H1 (cell line): Measurements from ENCODE around the gene CPSF4. TPM values are rescaled to one million over a fixed set of nuclear protein-coding genes. Genes with fewer than 3 reads are reported as not detected.

Experiments
- CBX8 ChIP-seq: fragments of 300-800, 300-1000 bp; sonication (generic); IDR thresholded peaks from 2 replicates; pipeline ENCODE4 v1.7.1; 2016; ENCODE audit warnings: low read depth, low read length, borderline replicate concordance
- EGR1 ChIP-seq: IDR thresholded peaks from 2 replicates; pipeline ENCODE4 v1.6.1; 2011; ENCODE audit warnings: low read depth, low read length, borderline replicate concordance
- HDAC2 ChIP-seq, 2 experiments: fragments of 300-600 bp in 1 of 2; sonication (generic) in 1 of 2; IDR thresholded peaks; 2 replicates each; pipeline ENCODE4 v1.6.1; 2011 to 2012; ENCODE audit warnings: low read depth in 2 of 2, low read length in 2 of 2, mild to moderate bottlenecking in 2 of 2, moderate library complexity in 2 of 2, borderline replicate concordance in 1 of 2, inconsistent platforms in 1 of 2
- HDAC6 ChIP-seq: IDR thresholded peaks from one replicate; pipeline ENCODE4 v1.7.1; 2012; ENCODE audit warnings: low read depth, mild to moderate bottlenecking, inconsistent platforms, low read length, moderate library complexity
- POLR2AphosphoS5 ChIP-seq: IDR thresholded peaks from 2 replicates; pipeline ENCODE4 v1.6.1; 2011; ENCODE audit warnings: low read depth, low read length
- SAP30 ChIP-seq: fragments of 300-600 bp; sonication (generic); IDR thresholded peaks from 2 replicates; pipeline ENCODE4 v1.7.1; 2012; ENCODE audit warnings: low read length, moderate library complexity, mild to moderate bottlenecking, inconsistent platforms; ENCODE audit not compliant: insufficient read depth, insufficient replicate concordance
- polyA plus RNA-seq, 7 experiments: library from polyadenylated mRNA; depleted of rRNA in 3 of 7; stranded (reverse) in 5 of 7; unstranded in 2 of 7; fragments of >200 nt in 5 of 7; fragments of 200-250 nt in 2 of 7; gene quantifications; 1 replicate in 5 of 7; 2 replicates in 1 of 7; 4 replicates in 1 of 7; pipeline versions ENCODE4 v1.2.1 to v1.2.3, GENCODE V29; 2011 to 2013; ENCODE audit warnings: missing spikeins in 2 of 7, mixed read lengths in 2 of 7
- total RNA-seq: library from RNA; stranded (reverse); fragmentation: NEBNext Ultra II Directional; extraction: Animal tissue kit (Norgen Biotek cat#: 25700); gene quantifications from 2 replicates; pipeline ENCODE4 v1.2.1, GENCODE V29; 2021

The CPSF4 gene
- total and polyA plus RNA-seq, 2 of the 8 experiments (the other 6 are each of a cell fraction or from before 2014, with no cell fraction given) = 77.5 to 103 TPM

DNA sequence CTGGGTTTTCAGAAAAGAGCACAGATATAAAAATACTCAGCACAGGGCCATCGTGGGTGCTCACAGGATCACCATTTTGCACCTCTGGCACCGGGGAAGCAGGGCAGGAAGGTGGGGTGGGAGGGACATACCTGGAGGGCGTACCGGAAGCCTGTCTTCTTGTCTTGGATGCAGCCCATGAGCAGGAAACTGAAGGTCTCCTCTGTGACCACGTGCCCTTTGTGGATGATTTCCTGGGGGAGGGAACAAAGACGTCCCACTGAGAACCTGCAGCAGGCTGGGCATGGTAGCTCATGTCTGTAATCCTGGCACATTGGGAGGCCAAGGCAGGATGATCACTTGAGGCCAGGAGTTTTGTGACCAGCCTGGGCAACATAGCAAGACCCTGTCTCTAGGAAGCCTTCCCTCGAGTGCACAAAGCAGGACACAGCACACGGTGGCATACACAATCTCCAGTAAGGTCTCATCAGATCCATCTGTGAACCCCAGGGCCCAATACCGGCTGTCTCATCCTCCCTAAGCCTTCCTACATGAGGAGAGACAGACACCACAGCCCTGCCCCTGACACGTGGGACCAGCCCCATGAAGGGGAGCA is 9.7 kb upstream of the CPSF4 start (continued):
- no peak for TF ChIP-seq HDAC2 (IDR thresholded peaks at IDR 0.05; ENCODE audit: borderline replicate concordance in 1 of 2, low read depth in 2 of 2, low read length in 2 of 2)
- no peak for TF ChIP-seq HDAC6
- TF ChIP-seq CBX8 = no peak
- TF ChIP-seq EGR1 = no peak
- TF ChIP-seq SAP30 = no peak
- TF ChIP-seq POLR2AphosphoS5 = no peak
